Thyroid gland (tissue), 4 donors: ENCODE results near the gene SLC11A1. TPM values are rescaled to one million over a fixed set of nuclear protein-coding genes. Genes with fewer than 3 reads are reported as not detected.
A peak's percentile ranks its signal among the peaks of the same experiment; 100 is the strongest.

ENCODE experiments used
- DNase-seq, 2 donors: peaks; one replicate each; pipeline ENCODE4 v3.0.0-alpha.2; 2019
- H3K27ac ChIP-seq, 3 donors: fragments of 200-600 bp; sonication (generic); 1 replicate in 2 of 3; 2 replicates in 1 of 3; pipeline ENCODE4 v1.5.1; 2016 to 2019; ENCODE audit warnings: mild to moderate bottlenecking in 1 of 3, moderate library complexity in 1 of 3
- H3K27me3 ChIP-seq: fragments of 200-600 bp; sonication (generic); one replicate; pipeline ENCODE4 v1.5.1; 2019
- H3K36me3 ChIP-seq, 2 donors: fragments of 200-600 bp; sonication (generic); one replicate each; pipeline ENCODE4 v1.5.1; 2016 to 2019
- H3K4me1 ChIP-seq, 2 donors: fragments of 200-600 bp; sonication (generic); one replicate each; pipeline ENCODE4 v1.5.1; 2017 to 2019
- H3K4me3 ChIP-seq, 3 donors: fragments of 200-600 bp; sonication (generic); replicated peaks in 1 of 3; 1 replicate in 2 of 3; 2 replicates in 1 of 3; pipeline ENCODE4 v1.5.1; 2016; ENCODE audit warnings: mild to moderate bottlenecking in 1 of 3
- H3K9me3 ChIP-seq: fragments of 200-600 bp; sonication (generic); one replicate; pipeline ENCODE4 v1.5.1; 2017
- CTCF ChIP-seq, 6 experiments: fragments of 200-600 bp in 3 of 6; fragments of 450-650 bp in 3 of 6; sonication (generic) in 3 of 6; IDR thresholded peaks; one replicate each; pipeline ENCODE4 v1.5.1; 2016 to 2019; ENCODE audit warnings: antibody characterized with exemption in 6 of 6, mild to moderate bottlenecking in 2 of 6, inconsistent platforms in 1 of 6, moderate library complexity in 1 of 6
- POLR2A ChIP-seq, 2 donors: fragments of 450-650 bp; IDR thresholded peaks; one replicate each; pipeline ENCODE4 v1.6.1; 2017; ENCODE audit warnings: antibody characterized with exemption in 2 of 2, mild to moderate bottlenecking in 2 of 2, moderate library complexity in 1 of 2
- WGBS, 2 donors: methylation state at CpG; one replicate each; pipeline ENCODE4 v1.1.5; 2017; 5-methylcytosine and 5-hydroxymethylcytosine counted together
- intact Hi-C: fragments of 100-400 bp; cut with DNase I; formaldehyde crosslinking; loops from one replicate; pipeline ENCODE4 v1.15.1; 2023
- total RNA-seq, 4 donors: library from RNA; depleted of rRNA; stranded (reverse); fragments of >200 nt; gene quantifications; one replicate each; pipeline ENCODE4 v1.2.3, GENCODE V29; 2016

SLC11A1 gene
- total RNA-seq, 4 donors from 2014 or later = 1.7 to 14.5 (median 10.1) TPM

- Histone ChIP-seq H3K4me3 (peak overlapping the region in 2 of 3 donors; percentile 3 to 33), H3K36me3 (peaks cover 31 to 34% of the 10 kb centered on the region in 2 donors), H3K9me3 (no peaks in the 10 kb centered on the region), H3K4me1 (peaks cover 31 to 46% of the 10 kb centered on the region in 2 donors), H3K27ac (peak overlapping the region; percentile 85 to 92 (median 85)), H3K27me3 (no peaks in the 10 kb centered on the region)
- 0 to 3% methylated on average over 11 to 26 of the region's 56 CpGs for WGBS, 2 donors
- intact Hi-C loops = loop anchor here (5.0 to 10.0 kb wide), 2 partner anchors 61 to 248 kb away; partner anchors contain the start of genes BCS1L and ZNF142
- DNase-seq = peak; percentile 97
- TF ChIP-seq POLR2A (IDR thresholded peaks at IDR 0.05) (peak in 1 of 2 donors; percentile 44), CTCF (IDR thresholded peaks at IDR 0.05) (peak; percentile 58 to 86 (median 81))
These were observed 24.3 kb downstream of the SLC11A1 start for GRCh38 chr2:218406209-218406948.

- Histone ChIP-seq H3K36me3 (peaks cover 27 to 31% of the 10 kb centered on the region in 2 donors), H3K4me1 (peaks cover 24 to 39% of the 10 kb centered on the region in 2 donors), H3K4me3 (peak overlapping the region in 2 of 3 donors; percentile 3 to 33), H3K27me3 (no peaks in the 10 kb centered on the region), H3K9me3 (no peaks in the 10 kb centered on the region), H3K27ac (peak overlapping the region; percentile 61 to 85 (median 85))
- WGBS, 2 donors = 10 to 13% methylated on average over 13 of the region's 13 CpGs
- DNase-seq = peak; percentile 71 to 76
- intact Hi-C loops = loop anchor here (5.0 to 10.0 kb wide), 2 partner anchors 60 to 248 kb away; partner anchors contain the start of genes BCS1L and ZNF142
- no peak for TF ChIP-seq CTCF (IDR thresholded peaks at IDR 0.05)
- no peak for TF ChIP-seq POLR2A (IDR thresholded peaks at IDR 0.05)
These were observed 25.0 kb downstream of the SLC11A1 start for GRCh38 chr2:218406949-218407618.

DNA sequence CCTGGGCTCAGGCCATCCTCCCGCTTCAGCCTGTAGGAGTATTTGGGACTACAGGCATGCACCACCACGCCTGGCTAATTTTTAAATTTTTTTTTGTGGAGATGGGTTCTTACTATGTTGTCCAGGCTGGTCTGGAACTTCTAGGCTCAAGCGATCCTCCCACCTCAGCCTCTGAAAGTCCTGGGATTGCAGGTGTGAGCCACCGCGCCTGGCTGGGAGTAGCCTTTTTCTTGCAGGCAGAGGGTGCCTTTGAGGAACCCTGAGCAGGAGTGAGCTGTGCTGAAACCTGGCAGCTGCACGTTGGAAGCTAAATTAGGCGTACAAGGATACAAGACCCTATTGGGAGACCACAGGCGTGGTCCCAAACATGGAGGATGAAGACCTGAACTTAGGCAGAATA is 25.6 kb downstream of the SLC11A1 start:
- WGBS, 2 donors = 83 to 91% methylated on average over 8 of the region's 8 CpGs
- DNase-seq = no peak
- H3K27me3 ChIP-seq = no peaks in the 10 kb centered on the region
- peaks cover 22 to 34% of the 10 kb centered on the region in 2 donors for H3K4me1 ChIP-seq
- no peaks in the 10 kb centered on the region for H3K9me3 ChIP-seq
- peak overlapping the region in 1 of 3 donors; percentile 85 for H3K27ac ChIP-seq
- peaks cover 21 to 25% of the 10 kb centered on the region in 2 donors for H3K36me3 ChIP-seq
- H3K4me3 ChIP-seq = no peak overlapping the region
- TF ChIP-seq CTCF (IDR thresholded peaks at IDR 0.05) (no peak), POLR2A (IDR thresholded peaks at IDR 0.05) (no peak)
- intact Hi-C loops = loop anchor here (5.0 to 10.0 kb wide), 2 partner anchors 60 to 247 kb away; partner anchors contain the start of genes BCS1L and ZNF142

DNA sequence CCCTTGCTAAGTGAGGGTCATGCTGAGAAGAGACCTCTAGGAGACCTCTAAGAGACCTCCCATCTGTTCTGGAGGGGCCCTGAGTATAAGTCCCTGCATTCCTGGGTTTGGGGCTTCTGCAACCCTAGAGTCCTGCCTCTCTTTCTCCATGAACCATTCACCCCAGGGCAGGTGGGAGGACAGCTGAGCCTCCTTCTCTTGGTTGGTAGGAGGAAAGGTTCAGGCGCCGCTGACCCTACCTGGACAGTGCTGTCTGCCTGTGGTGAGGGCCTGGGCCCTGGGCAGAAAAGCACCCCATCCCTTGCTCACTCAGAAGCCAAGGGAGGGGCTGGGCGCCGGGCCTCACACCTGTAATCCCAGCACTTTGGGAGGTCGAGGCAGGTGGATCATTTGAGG is 36.2 kb downstream of the SLC11A1 start:
- Histone ChIP-seq H3K4me1 (no peaks in the 10 kb centered on the region), H3K27me3 (no peaks in the 10 kb centered on the region), H3K27ac (no peak overlapping the region), H3K9me3 (no peaks in the 10 kb centered on the region), H3K4me3 (no peak overlapping the region), H3K36me3 (no peaks in the 10 kb centered on the region)
- 80 to 81% methylated on average over 3 of the region's 5 CpGs for WGBS, 2 donors
- TF ChIP-seq CTCF (IDR thresholded peaks at IDR 0.05) (no peak), POLR2A (IDR thresholded peaks at IDR 0.05) (no peak)
- no peak for DNase-seq
- intact Hi-C loops = no loop called here
